Psoas muscle (tissue), 8 donors: ENCODE data around the gene HMGCL. TPM values are rescaled to one million over a fixed set of nuclear protein-coding genes. Genes with fewer than 3 reads are reported as not detected.

Source experiments
- ATAC-seq, 4 donors: fragments of 200-7000 bp; cut with Tn5 transposase; one replicate each; pipeline ENCODE4 v1.9.1; 2020; ENCODE audit warnings: moderate library complexity in 3 of 4, mild to moderate bottlenecking in 2 of 4
- DNase-seq, 2 donors: peaks; one replicate each; pipeline ENCODE4 v3.0.0-alpha.2; 2020
- H3K27ac ChIP-seq: fragments of 200-600 bp; one replicate; pipeline ENCODE4 v1.8.0; 2022
- H3K27me3 ChIP-seq, 3 donors: fragments of 200-600 bp in 1 of 3; one replicate each; pipeline versions ENCODE4 v1.6.1 to v1.8.0; 2013 to 2022; ENCODE audit warnings: low read length in 2 of 3, mild to moderate bottlenecking in 2 of 3, moderate library complexity in 1 of 3; ENCODE audit not compliant: insufficient read depth in 3 of 3
- H3K36me3 ChIP-seq, 2 donors: fragments of 200-600 bp in 1 of 2; one replicate each; pipeline versions ENCODE4 v1.6.1 to v1.8.0; 2013 to 2022; ENCODE audit warnings: low read depth in 1 of 2, mild to moderate bottlenecking in 1 of 2, moderate library complexity in 1 of 2; ENCODE audit not compliant: insufficient read depth in 1 of 2
- H3K4me1 ChIP-seq: fragments of 200-600 bp; one replicate; pipeline ENCODE4 v1.8.0; 2022
- H3K4me3 ChIP-seq: fragments of 200-600 bp; one replicate; pipeline ENCODE4 v1.8.0; 2022; ENCODE audit warnings: mild to moderate bottlenecking
- H3K9me3 ChIP-seq: fragments of 200-600 bp; one replicate; pipeline ENCODE4 v1.8.0; 2022
- WGBS, 3 donors: extraction: QIAGEN DNeasy Blood & Tissue Kit; methylation state at CpG; one replicate each; pipeline versions ENCODE4 v1.1.6 to v1.1.7; 2013; 5-methylcytosine and 5-hydroxymethylcytosine counted together
- intact Hi-C, 2 donors: fragments of 100-400 bp; cut with DNase I; formaldehyde crosslinking; loops; one replicate each; pipeline versions ENCODE4 v1.11.0 to v1.14.2; 2022
- polyA plus RNA-seq, 3 donors: library from polyadenylated mRNA; stranded (reverse); fragments of 200-250 nt; gene quantifications; one replicate each; pipeline ENCODE4 v1.2.3, GENCODE V29; 2013
- total RNA-seq, 4 donors: library from RNA; stranded (reverse); fragmentation: NEBNext Ultra II Directional in 2 of 4; extraction: Animal tissue kit (Norgen Biotek cat#: 25700) in 2 of 4; gene quantifications; one replicate each; pipeline versions ENCODE4 v1.2.1 to v1.2.4, GENCODE V29; 2021 to 2023
- TF ChIP-seq, protein P1 (sequence below): fragments of 200-600 bp; IDR thresholded peaks from one replicate; pipeline ENCODE4 v1.8.0; 2022; ENCODE audit warnings: antibody characterized with exemption
- donor health status: healthy with polysubstance abuse.
- donor health status: DM: no; HTN: no; CAD: no; lungs with moderate emphysema.
- donor health status: Bipolar disorder and iron deficiency.
- donor health status: healthy.
- donor health status: DM: yes; HTN: yes; CAD: no.
- donor health status: DM: no; HTN: no; CAD: no.
- donor health status: DM: no; HTN: no; CAD: no.
- donor health status: DM: yes; HTN: yes; CAD: no.

The HMGCL gene
- total and polyA plus RNA-seq, 7 donors: 19.6 to 55.4 (median 33.5) TPM

- intact Hi-C loops: loop anchor here (2.0 to 5.0 kb wide), 4 partner anchors 49 to 96 kb away; no protein-coding TSS in a partner anchor
Measured at GRCh38 chr1:23867895-23868556, 42.8 kb upstream of the HMGCL start, which contains the start of gene FUCA1. TSS of gene FUCA1 (minus strand) at chr1:23868290. CDS start at chr1:23868286, 4 bp downstream.

DNA sequence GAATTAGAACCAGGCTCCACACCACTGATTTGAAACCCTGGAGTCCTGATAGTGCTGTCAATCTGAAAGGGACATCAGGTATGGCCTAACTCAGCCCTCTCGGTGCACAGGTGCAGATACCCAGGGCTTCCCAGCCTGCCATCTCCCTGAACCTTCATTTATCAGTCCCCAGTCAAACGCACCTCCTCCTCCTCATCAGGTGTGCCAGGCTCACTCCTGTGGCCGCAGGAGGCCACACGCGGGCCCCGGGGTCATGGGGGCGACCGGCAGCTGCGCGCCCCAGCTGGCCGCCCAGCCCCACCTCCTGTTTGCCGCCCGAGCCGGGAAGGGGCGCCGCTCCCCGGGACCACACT, 42.3 kb upstream of the HMGCL start:
- H3K4me1 ChIP-seq: peaks cover 10% of the 10 kb centered on the region
- no peaks in the 10 kb centered on the region for H3K27me3 ChIP-seq
- WGBS, 3 donors: 1 to 5% (median 4%) methylated on average over 15 to 17 of the region's 17 CpGs
- intact Hi-C loops: loop anchor here (5.0 kb wide), 3 partner anchors 50 to 95 kb away; no protein-coding TSS in a partner anchor
- peak overlapping the region; percentile 93 for H3K4me3 ChIP-seq
- TF ChIP-seq, protein P1, sequence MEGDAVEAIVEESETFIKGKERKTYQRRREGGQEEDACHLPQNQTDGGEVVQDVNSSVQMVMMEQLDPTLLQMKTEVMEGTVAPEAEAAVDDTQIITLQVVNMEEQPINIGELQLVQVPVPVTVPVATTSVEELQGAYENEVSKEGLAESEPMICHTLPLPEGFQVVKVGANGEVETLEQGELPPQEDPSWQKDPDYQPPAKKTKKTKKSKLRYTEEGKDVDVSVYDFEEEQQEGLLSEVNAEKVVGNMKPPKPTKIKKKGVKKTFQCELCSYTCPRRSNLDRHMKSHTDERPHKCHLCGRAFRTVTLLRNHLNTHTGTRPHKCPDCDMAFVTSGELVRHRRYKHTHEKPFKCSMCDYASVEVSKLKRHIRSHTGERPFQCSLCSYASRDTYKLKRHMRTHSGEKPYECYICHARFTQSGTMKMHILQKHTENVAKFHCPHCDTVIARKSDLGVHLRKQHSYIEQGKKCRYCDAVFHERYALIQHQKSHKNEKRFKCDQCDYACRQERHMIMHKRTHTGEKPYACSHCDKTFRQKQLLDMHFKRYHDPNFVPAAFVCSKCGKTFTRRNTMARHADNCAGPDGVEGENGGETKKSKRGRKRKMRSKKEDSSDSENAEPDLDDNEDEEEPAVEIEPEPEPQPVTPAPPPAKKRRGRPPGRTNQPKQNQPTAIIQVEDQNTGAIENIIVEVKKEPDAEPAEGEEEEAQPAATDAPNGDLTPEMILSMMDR: no peak
- H3K9me3 ChIP-seq: no peaks in the 10 kb centered on the region
- ATAC-seq (peak in 1 of 4 donors; percentile 26), DNase-seq (no peak)
- H3K27ac ChIP-seq: peak overlapping the region; percentile 80
- peaks cover 0 to 27% of the 10 kb centered on the region in 2 donors for H3K36me3 ChIP-seq

More at GRCh38 chr1:23867895-23868556, 42.8 kb upstream of the HMGCL start, which contains the start of gene FUCA1:
- H3K9me3 ChIP-seq: no peaks in the 10 kb centered on the region
- WGBS, 3 donors: 0% methylated on average over 60 to 71 of the region's 71 CpGs
- peak within 1 kb of the TSS; percentile 80 for H3K27ac ChIP-seq
- H3K4me1 ChIP-seq: peaks cover 10% of the 10 kb centered on the region
- ATAC-seq (peak; percentile 96 to 99 (median 98)), DNase-seq (peak; percentile 89 to 94)
- H3K36me3 ChIP-seq: peaks cover 0 to 22% of the 10 kb centered on the region in 2 donors
- no peaks in the 10 kb centered on the region for H3K27me3 ChIP-seq
- TF ChIP-seq, protein P1: peak; percentile 97
- H3K4me3 ChIP-seq: peak within 1 kb of the TSS; percentile 93

- peak overlapping the region; percentile 50 for H3K27ac ChIP-seq
- peaks cover 0 to 45% of the 10 kb centered on the region in 2 donors for H3K36me3 ChIP-seq
- no peaks in the 10 kb centered on the region for H3K27me3 ChIP-seq
- H3K4me1 ChIP-seq: peaks cover 10% of the 10 kb centered on the region
- H3K9me3 ChIP-seq: no peaks in the 10 kb centered on the region
- no peak overlapping the region for H3K4me3 ChIP-seq
- WGBS, 3 donors: 53 to 82% (median 72%) methylated on average over 4 of the region's 4 CpGs
- ATAC-seq (peak in 2 of 4 donors; percentile 17 to 25), DNase-seq (no peak)
- intact Hi-C loops: loop anchor here (5.0 kb wide), 3 partner anchors 52 to 93 kb away; no protein-coding TSS in a partner anchor
- TF ChIP-seq, protein P1: no peak
Measured at GRCh38 chr1:23865543-23865930, 40.3 kb upstream of the HMGCL start.

GRCh38 chr1:23864801-23865542, 39.7 kb upstream of the HMGCL start:
- Histone ChIP-seq H3K27me3 (no peaks in the 10 kb centered on the region), H3K4me3 (no peak overlapping the region), H3K36me3 (peaks cover 0 to 50% of the 10 kb centered on the region in 2 donors), H3K4me1 (peaks cover 10% of the 10 kb centered on the region), H3K27ac (peak overlapping the region; percentile 50), H3K9me3 (no peaks in the 10 kb centered on the region)
- 90 to 93% (median 91%) methylated on average over 13 of the region's 13 CpGs for WGBS, 3 donors
- intact Hi-C loops: loop anchor here (5.0 kb wide), 3 partner anchors 52 to 93 kb away; no protein-coding TSS in a partner anchor
- no peak for ATAC-seq
- TF ChIP-seq, protein P1: no peak
- DNase-seq: no peak
